Measurements from ENCODE around the gene GAMT.

DNA sequence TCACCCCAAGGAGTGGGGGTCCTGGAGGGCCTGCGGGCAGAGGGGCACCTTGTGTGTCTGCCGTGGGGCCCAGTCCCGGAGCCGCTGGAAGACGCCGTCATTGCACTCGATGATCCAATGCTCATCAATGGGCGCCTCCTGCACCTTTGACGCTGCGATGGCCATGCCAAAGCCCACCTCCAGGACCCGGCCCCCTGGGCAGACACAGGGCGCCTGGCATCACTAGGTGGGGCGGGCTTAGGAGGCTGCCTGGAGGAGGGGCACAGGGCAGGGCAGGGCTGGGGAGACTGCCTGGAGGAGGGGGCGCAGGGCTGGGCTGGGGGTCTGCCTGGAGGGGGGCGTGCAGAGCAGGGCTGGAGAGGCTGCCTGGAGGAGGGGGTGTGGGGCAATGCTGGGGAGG lies 1.6 kb downstream of the GAMT start:
- no peak for TF ChIP-seq POLR2A (IDR thresholded peaks at IDR 0.05)
- TF ChIP-seq, protein P1, sequence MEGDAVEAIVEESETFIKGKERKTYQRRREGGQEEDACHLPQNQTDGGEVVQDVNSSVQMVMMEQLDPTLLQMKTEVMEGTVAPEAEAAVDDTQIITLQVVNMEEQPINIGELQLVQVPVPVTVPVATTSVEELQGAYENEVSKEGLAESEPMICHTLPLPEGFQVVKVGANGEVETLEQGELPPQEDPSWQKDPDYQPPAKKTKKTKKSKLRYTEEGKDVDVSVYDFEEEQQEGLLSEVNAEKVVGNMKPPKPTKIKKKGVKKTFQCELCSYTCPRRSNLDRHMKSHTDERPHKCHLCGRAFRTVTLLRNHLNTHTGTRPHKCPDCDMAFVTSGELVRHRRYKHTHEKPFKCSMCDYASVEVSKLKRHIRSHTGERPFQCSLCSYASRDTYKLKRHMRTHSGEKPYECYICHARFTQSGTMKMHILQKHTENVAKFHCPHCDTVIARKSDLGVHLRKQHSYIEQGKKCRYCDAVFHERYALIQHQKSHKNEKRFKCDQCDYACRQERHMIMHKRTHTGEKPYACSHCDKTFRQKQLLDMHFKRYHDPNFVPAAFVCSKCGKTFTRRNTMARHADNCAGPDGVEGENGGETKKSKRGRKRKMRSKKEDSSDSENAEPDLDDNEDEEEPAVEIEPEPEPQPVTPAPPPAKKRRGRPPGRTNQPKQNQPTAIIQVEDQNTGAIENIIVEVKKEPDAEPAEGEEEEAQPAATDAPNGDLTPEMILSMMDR (IDR thresholded peaks at IDR 0.05): no peak
- TF ChIP-seq EP300 (IDR thresholded peaks at IDR 0.05): no peak
